HL-60 (cell line): ENCODE measurements around the gene WWOX.

Experiments used
- DNase-seq, 2 experiments: peaks; one replicate each; pipeline ENCODE4 v3.0.0-alpha.2; 2010 to 2020; ENCODE audit warnings: low read depth in 1 of 2, low spot score in 1 of 2
- H3K27ac ChIP-seq: fragments of 250-450 bp; sonication (Bioruptor Pico); replicated peaks from 2 replicates; pipeline ENCODE4 v1.5.1; 2020; ENCODE audit warnings: mild to moderate bottlenecking, moderate library complexity
- H3K27me3 ChIP-seq: fragments of 250-450 bp; sonication (Bioruptor Pico); 2 replicates; pipeline ENCODE4 v1.5.1; 2021; ENCODE audit warnings: mild to moderate bottlenecking, moderate library complexity; ENCODE audit not compliant: insufficient read depth, poor library complexity, severe bottlenecking
- H3K4me3 ChIP-seq: replicated peaks from 2 replicates; pipeline ENCODE4 v1.5.1; 2011; ENCODE audit warnings: mild to moderate bottlenecking, control low read depth, low read length; ENCODE audit not compliant: insufficient read depth
- GABPA ChIP-seq: IDR thresholded peaks from 2 replicates; pipeline ENCODE4 v1.6.1; 2012; ENCODE audit warnings: low read depth
- POLR2AphosphoS5 ChIP-seq: IDR thresholded peaks from 2 replicates; pipeline ENCODE4 v1.6.1; 2012; ENCODE audit warnings: low read depth
- REST ChIP-seq: IDR thresholded peaks from 2 replicates; pipeline ENCODE4 v1.6.1; 2012; ENCODE audit warnings: low read depth; ENCODE audit not compliant: insufficient replicate concordance
- SPI1 ChIP-seq: IDR thresholded peaks from 2 replicates; pipeline ENCODE4 v1.6.1; 2012; ENCODE audit warnings: low read depth, mild to moderate bottlenecking, borderline replicate concordance
- TF ChIP-seq, protein P1 (sequence below): IDR thresholded peaks from one replicate; pipeline ENCODE4 v1.5.1; 2011; ENCODE audit warnings: low read length, control low read depth, inconsistent platforms; ENCODE audit not compliant: insufficient read depth

The WWOX gene

GRCh38 chr16:78317564-78318240 is 218.2 kb downstream of the WWOX start:
- no peak for DNase-seq
- Histone ChIP-seq H3K27ac (no peak overlapping the region), H3K4me3 (no peak overlapping the region), H3K27me3 (no peaks in the 10 kb centered on the region)
- TF ChIP-seq GABPA = no peak
- no peak for TF ChIP-seq POLR2AphosphoS5
- TF ChIP-seq SPI1 = no peak
- TF ChIP-seq REST = no peak
- TF ChIP-seq, protein P1, sequence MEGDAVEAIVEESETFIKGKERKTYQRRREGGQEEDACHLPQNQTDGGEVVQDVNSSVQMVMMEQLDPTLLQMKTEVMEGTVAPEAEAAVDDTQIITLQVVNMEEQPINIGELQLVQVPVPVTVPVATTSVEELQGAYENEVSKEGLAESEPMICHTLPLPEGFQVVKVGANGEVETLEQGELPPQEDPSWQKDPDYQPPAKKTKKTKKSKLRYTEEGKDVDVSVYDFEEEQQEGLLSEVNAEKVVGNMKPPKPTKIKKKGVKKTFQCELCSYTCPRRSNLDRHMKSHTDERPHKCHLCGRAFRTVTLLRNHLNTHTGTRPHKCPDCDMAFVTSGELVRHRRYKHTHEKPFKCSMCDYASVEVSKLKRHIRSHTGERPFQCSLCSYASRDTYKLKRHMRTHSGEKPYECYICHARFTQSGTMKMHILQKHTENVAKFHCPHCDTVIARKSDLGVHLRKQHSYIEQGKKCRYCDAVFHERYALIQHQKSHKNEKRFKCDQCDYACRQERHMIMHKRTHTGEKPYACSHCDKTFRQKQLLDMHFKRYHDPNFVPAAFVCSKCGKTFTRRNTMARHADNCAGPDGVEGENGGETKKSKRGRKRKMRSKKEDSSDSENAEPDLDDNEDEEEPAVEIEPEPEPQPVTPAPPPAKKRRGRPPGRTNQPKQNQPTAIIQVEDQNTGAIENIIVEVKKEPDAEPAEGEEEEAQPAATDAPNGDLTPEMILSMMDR = no peak

DNA sequence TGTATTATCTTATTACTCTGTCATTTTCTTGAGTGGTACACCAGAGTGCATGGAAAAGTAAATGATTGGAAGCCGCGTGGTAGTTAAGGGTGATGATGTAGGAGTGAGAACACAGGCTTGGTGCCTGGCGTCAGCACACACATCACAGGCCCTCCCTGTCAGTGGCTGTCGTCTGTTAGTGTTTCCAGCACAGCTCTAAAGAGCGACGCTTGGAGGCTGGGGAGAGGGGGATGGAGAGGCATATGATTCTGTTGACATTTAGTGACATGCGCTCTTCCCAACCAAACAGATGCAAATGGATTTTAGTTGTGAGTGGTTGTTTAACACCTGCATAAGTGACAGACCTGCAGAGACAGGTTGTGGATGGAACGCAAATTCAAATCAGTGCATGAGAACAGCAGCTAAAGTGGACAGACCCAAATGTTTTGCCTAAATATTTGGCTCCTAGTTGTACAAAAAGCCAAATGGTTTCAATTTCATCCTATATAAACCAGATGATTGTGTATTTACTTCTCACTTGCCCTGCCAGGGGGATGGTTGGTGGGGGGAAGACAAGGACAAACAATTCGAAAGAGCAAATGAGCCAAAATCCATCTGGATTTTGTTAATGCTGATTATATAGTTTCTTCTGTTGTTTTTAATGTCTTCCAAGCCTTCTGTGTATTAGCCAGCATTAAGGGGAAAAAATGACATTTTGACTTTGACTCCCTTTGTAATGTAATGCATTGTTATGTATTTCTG is 222.3 kb downstream of the WWOX start:
- H3K4me3 ChIP-seq = no peak overlapping the region
- H3K27me3 ChIP-seq = no peaks in the 10 kb centered on the region
- H3K27ac ChIP-seq = no peak overlapping the region
- no peak for DNase-seq
- TF ChIP-seq, protein P1 = no peak
- TF ChIP-seq GABPA (no peak), REST (no peak), POLR2AphosphoS5 (no peak), SPI1 (no peak)

GRCh38 chr16:78323315-78323714 is 223.9 kb downstream of the WWOX start:
- TF ChIP-seq REST = no peak
- no peak for TF ChIP-seq GABPA
- TF ChIP-seq SPI1 = no peak
- TF ChIP-seq, protein P1 = no peak
- TF ChIP-seq POLR2AphosphoS5 = no peak
- H3K27me3 ChIP-seq = no peaks in the 10 kb centered on the region
- DNase-seq = no peak
- H3K27ac ChIP-seq = no peak overlapping the region
- H3K4me3 ChIP-seq = no peak overlapping the region
